GM12878 (cell line): Measurements from ENCODE around the gene KCNH5. TPM values are rescaled to one million over a fixed set of nuclear protein-coding genes. Genes with fewer than 3 reads are reported as not detected.

Experiments used
- ATAC-seq: fragments of 200-7000 bp; cut with Tn5 transposase; 3 replicates; pipeline ENCODE4 v1.9.1; 2020; ENCODE audit warnings: mild to moderate bottlenecking, moderate library complexity
- BruUV-seq: library from RNA; stranded (reverse); fragments of 400-500 nt; replicated peaks from 2 replicates; lab custom pipeline; 2021; lab: Mats Ljungman, UMichigan
- CTCF ChIA-PET: fragments of 300-600 bp; sonication (Branson Sonifier 250); formaldehyde crosslinking; extraction: SDS; loops from one replicate; lab custom pipeline; 2021; ENCODE audit warnings: inconsistent platforms; lab: Yijun Ruan, JAX
- POLR2A ChIA-PET: fragments of 350-600 bp; formaldehyde crosslinking; extraction: SDS; loops from one replicate; lab custom pipeline; 2021; ENCODE audit warnings: inconsistent platforms; lab: Charles Lee
- RAD21 ChIA-PET: fragments of 300-600 bp; sonication (Branson Sonifier 250); formaldehyde crosslinking; loops from one replicate; lab custom pipeline; 2023; ENCODE audit warnings: antibody characterized with exemption; ENCODE audit not compliant: unreplicated experiment; lab: Charles Lee
- SMC1A ChIA-PET: fragments of 300-600 bp; sonication (Branson Sonifier 250); formaldehyde crosslinking; loops from one replicate; lab custom pipeline; 2023; ENCODE audit not compliant: unreplicated experiment, uncharacterized antibody; lab: Charles Lee
- DNase-seq: peaks from one replicate; pipeline ENCODE4 v3.0.0-alpha.2; 2011; ENCODE audit warnings: low read depth, low spot score
- FAIRE-seq: peaks from 3 replicates; lab custom pipeline; 2011; peaks lifted over from hg19 to GRCh38; lab: Jason Lieb, UNC
- H2AFZ ChIP-seq: 2 replicates; pipeline ENCODE4 v1.6.0; 2011; ENCODE audit warnings: low read depth, low read length, control low read depth; ENCODE audit not compliant: control insufficient read depth
- H3K27ac ChIP-seq: 2 replicates; pipeline ENCODE4 v1.5.1; 2011; ENCODE audit warnings: control low read depth; ENCODE audit not compliant: control insufficient read depth, insufficient read depth
- H3K27me3 ChIP-seq, 2 experiments: replicated peaks in 1 of 2; 2 replicates each; pipeline versions ENCODE4 v1.6.0 to v1.6.1; 2011; ENCODE audit warnings: low read length in 1 of 2; ENCODE audit not compliant: control insufficient read depth in 2 of 2, insufficient read depth in 2 of 2
- H3K36me3 ChIP-seq, 2 experiments: 2 replicates each; pipeline ENCODE4 v1.5.1; 2011; ENCODE audit warnings: low read length in 1 of 2; ENCODE audit not compliant: control insufficient read depth in 2 of 2, insufficient read depth in 2 of 2
- H3K4me1 ChIP-seq: 2 replicates; pipeline ENCODE4 v1.6.1; 2011; ENCODE audit warnings: mild to moderate bottlenecking, low read length, moderate library complexity, mixed read lengths; ENCODE audit not compliant: control insufficient read depth, insufficient read depth
- H3K4me2 ChIP-seq: 2 replicates; pipeline ENCODE4 v1.6.0; 2011; ENCODE audit warnings: control low read depth; ENCODE audit not compliant: control insufficient read depth, insufficient read depth
- H3K4me3 ChIP-seq: fragments of 200-600 bp; sonication (generic); 2 replicates; pipeline ENCODE4 v1.5.1; 2016
- H3K79me2 ChIP-seq: 2 replicates; pipeline ENCODE4 v1.6.0; 2011; ENCODE audit warnings: low read length; ENCODE audit not compliant: control insufficient read depth, insufficient read depth
- H3K9ac ChIP-seq: 2 replicates; pipeline ENCODE4 v1.8.0; 2011; ENCODE audit warnings: low read length, control low read depth, mixed read lengths; ENCODE audit not compliant: control insufficient read depth, insufficient read depth
- H3K9me3 ChIP-seq: replicated peaks from 3 replicates; pipeline ENCODE4 v1.5.1; 2011; ENCODE audit warnings: mild to moderate bottlenecking, low read length; ENCODE audit not compliant: control insufficient read depth, insufficient read depth
- H4K20me1 ChIP-seq: 2 replicates; pipeline ENCODE4 v1.6.0; 2011; ENCODE audit not compliant: control insufficient read depth, insufficient read depth
- NFIC ChIP-seq: IDR thresholded peaks from 2 replicates; pipeline ENCODE4 v1.6.1; 2012; ENCODE audit warnings: low read depth, mild to moderate bottlenecking, inconsistent platforms, low read length, moderate library complexity
- NR2C1 ChIP-seq: fragments of 450-650 bp; IDR thresholded peaks from 2 replicates; pipeline ENCODE4 v1.6.1; 2017; ENCODE audit warnings: antibody characterized with exemption, mild to moderate bottlenecking, moderate library complexity
- RB1 ChIP-seq: fragments of 450-650 bp; formaldehyde crosslinking; IDR thresholded peaks from 2 replicates; pipeline ENCODE4 v1.6.1; 2017; ENCODE audit warnings: mild to moderate bottlenecking, borderline replicate concordance
- WGBS: methylation state at CpG from one replicate; pipeline ENCODE4 v1.1.6; 2016; ENCODE audit warnings: low lambda C conversion rate; ENCODE audit not compliant: insufficient replicate concordance, insufficient coverage; ENCODE audit errors: missing lambda C conversion rate; 5-methylcytosine and 5-hydroxymethylcytosine counted together
- in situ Hi-C: fragments of 300-500 bp; cut with MboI; formaldehyde crosslinking; loops from 9 replicates; pipeline ENCODE4 v1.14.3; 2018; ENCODE audit warnings: mixed read lengths
- intact Hi-C: fragments of 100-400 bp; cut with micrococcal nuclease; formaldehyde crosslinking; loops from one replicate; pipeline ENCODE4 v1.14.2; 2022; ENCODE audit not compliant: unreplicated experiment
- polyA plus RNA-seq, 11 experiments: library from polyadenylated mRNA; depleted of rRNA in 4 of 11; unstranded in 6 of 11; stranded (reverse) in 5 of 11; fragments of >200 nt; fragmentation: Nextera tagmentation in 4 of 11; fragmentation: Illumina TruSeq in 1 of 11; extraction: Ambion mirVana in 4 of 11; extraction: Trizol in 1 of 11; gene quantifications; 1 replicate in 1 of 11; 2 replicates in 10 of 11; pipeline versions ENCODE4 v1.2.1 to v1.2.3, GENCODE V29; 2011 to 2016; ENCODE audit warnings: inconsistent platforms in 2 of 11, missing spikeins in 2 of 11, low read depth in 1 of 11
- total RNA-seq, 4 experiments: library from RNA; depleted of rRNA in 3 of 4; stranded (reverse); fragments of >200 nt in 3 of 4; fragmentation: Illumina TruSeq in 1 of 4; extraction: Trizol in 1 of 4; gene quantifications; 2 replicates each; pipeline versions ENCODE4 v1.2.1 to v1.2.3, GENCODE V29; 2013 to 2021
- TF ChIP-seq, protein P1 (sequence below): fragments of 450-650 bp; IDR thresholded peaks from 2 replicates; pipeline ENCODE4 v1.6.1; 2016; ENCODE audit warnings: mild to moderate bottlenecking
- TF ChIP-seq, protein P2 (sequence below): IDR thresholded peaks from 2 replicates; pipeline ENCODE4 v1.6.1; 2011; ENCODE audit warnings: borderline replicate concordance, low read depth, mild to moderate bottlenecking, moderate library complexity, low read length; ENCODE audit not compliant: insufficient read depth, poor library complexity, severe bottlenecking

The KCNH5 gene
- total and polyA plus RNA-seq, 10 of the 15 experiments (the other 5 are each of a cell fraction or from before 2014, with no cell fraction given) = under 0.01 to 0.04 (median 0.04) TPM; not detected in 7

DNA sequence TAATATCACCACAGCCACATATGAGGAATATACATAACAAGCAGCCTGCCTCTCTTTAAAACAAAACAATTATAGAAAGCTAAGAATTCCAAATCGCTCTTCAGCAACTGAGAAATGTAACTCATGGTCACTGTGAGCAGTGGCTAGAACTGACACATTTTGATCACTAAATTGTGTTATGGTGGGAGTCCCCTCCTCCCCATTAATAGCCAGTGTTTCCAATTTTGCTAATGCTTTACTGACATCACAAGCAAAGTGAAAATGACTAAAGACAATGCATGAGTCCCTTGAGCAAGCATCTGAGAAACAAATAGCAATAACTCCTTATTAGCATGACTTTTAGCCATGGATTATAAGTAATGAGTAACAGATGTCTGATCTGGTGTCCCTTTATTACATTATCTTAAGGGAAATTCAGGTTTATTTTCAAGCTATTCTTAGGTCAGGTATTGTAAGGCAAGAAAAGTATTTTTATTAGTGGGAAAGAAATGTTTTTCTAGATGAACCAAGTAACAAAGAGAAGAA lies 148.3 kb downstream of the KCNH5 start:
- H3K4me1 ChIP-seq = no peaks in the 10 kb centered on the region
- SMC1A ChIA-PET = no interaction called here
- DNase-seq (no peak), FAIRE-seq (no peak), ATAC-seq (no peak)
- no peak overlapping the region for H3K9ac ChIP-seq
- no TSS peak for BruUV-seq
- CTCF ChIA-PET = no interaction called here
- H3K27me3 ChIP-seq = no peaks in the 10 kb centered on the region
- TF ChIP-seq RB1 (no peak), NFIC (0 out of 2 replicates have a peak, but pooled peaks have one; percentile 17), NR2C1 (no peak)
- TF ChIP-seq, protein P1, sequence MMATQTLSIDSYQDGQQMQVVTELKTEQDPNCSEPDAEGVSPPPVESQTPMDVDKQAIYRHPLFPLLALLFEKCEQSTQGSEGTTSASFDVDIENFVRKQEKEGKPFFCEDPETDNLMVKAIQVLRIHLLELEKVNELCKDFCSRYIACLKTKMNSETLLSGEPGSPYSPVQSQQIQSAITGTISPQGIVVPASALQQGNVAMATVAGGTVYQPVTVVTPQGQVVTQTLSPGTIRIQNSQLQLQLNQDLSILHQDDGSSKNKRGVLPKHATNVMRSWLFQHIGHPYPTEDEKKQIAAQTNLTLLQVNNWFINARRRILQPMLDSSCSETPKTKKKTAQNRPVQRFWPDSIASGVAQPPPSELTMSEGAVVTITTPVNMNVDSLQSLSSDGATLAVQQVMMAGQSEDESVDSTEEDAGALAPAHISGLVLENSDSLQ = no peak
- TF ChIP-seq, protein P2, sequence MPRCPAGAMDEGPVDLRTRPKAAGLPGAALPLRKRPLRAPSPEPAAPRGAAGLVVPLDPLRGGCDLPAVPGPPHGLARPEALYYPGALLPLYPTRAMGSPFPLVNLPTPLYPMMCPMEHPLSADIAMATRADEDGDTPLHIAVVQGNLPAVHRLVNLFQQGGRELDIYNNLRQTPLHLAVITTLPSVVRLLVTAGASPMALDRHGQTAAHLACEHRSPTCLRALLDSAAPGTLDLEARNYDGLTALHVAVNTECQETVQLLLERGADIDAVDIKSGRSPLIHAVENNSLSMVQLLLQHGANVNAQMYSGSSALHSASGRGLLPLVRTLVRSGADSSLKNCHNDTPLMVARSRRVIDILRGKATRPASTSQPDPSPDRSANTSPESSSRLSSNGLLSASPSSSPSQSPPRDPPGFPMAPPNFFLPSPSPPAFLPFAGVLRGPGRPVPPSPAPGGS = peak; percentile 50
- in situ Hi-C loops (no loop called here), intact Hi-C loops (no loop called here)
- no peak overlapping the region for H2AFZ ChIP-seq
- H3K79me2 ChIP-seq = no peaks in the 10 kb centered on the region
- no peak overlapping the region for H3K27ac ChIP-seq
- RAD21 ChIA-PET = no interaction called here
- H3K9me3 ChIP-seq = no peaks in the 10 kb centered on the region
- no peaks in the 10 kb centered on the region for H4K20me1 ChIP-seq
- H3K4me2 ChIP-seq = no peak overlapping the region
- POLR2A ChIA-PET = no interaction called here
- no peak overlapping the region for H3K4me3 ChIP-seq
- WGBS = 48% methylated on average over 1 of the region's 1 CpG
- H3K36me3 ChIP-seq = no peaks in the 10 kb centered on the region
